Lung (tissue), 12 donors: ENCODE data around the gene C1orf198. TPM values are rescaled to one million over a fixed set of nuclear protein-coding genes. Genes with fewer than 3 reads are reported as not detected.

Experiments
- ATAC-seq: fragments of 200-7000 bp; cut with Tn5 transposase; one replicate; pipeline ENCODE4 v1.9.1; 2020; ENCODE audit warnings: moderate number of reproducible peaks; ENCODE audit not compliant: insufficient read depth, low FRiP score
- DNase-seq, 3 donors: peaks; one replicate each; pipeline ENCODE4 v3.0.0-alpha.2; 2013 to 2017
- H3K27ac ChIP-seq, 2 donors: one replicate each; pipeline ENCODE4 v1.5.1; 2013; ENCODE audit warnings: mild to moderate bottlenecking in 2 of 2, moderate library complexity in 2 of 2, control low read depth in 1 of 2, inconsistent platforms in 1 of 2, low read depth in 1 of 2, low read length in 1 of 2
- H3K27me3 ChIP-seq, 3 donors: one replicate each; pipeline ENCODE4 v1.5.1; 2013; ENCODE audit warnings: low read length in 2 of 3; ENCODE audit not compliant: control insufficient read depth in 3 of 3, insufficient read depth in 3 of 3
- H3K36me3 ChIP-seq, 4 donors: one replicate each; pipeline ENCODE4 v1.5.1; 2013; ENCODE audit warnings: low read length in 4 of 4, mild to moderate bottlenecking in 1 of 4, moderate library complexity in 1 of 4; ENCODE audit not compliant: control insufficient read depth in 4 of 4, insufficient read depth in 4 of 4
- H3K4me1 ChIP-seq, 5 donors: one replicate each; pipeline ENCODE4 v1.5.1; 2013; ENCODE audit warnings: low read length in 5 of 5, mild to moderate bottlenecking in 2 of 5, moderate library complexity in 1 of 5; ENCODE audit not compliant: control insufficient read depth in 5 of 5, insufficient read depth in 5 of 5
- H3K4me3 ChIP-seq: one replicate; pipeline ENCODE4 v1.5.1; 2013; ENCODE audit warnings: mild to moderate bottlenecking, control low read depth, moderate library complexity
- H3K9ac ChIP-seq, 2 donors: one replicate each; pipeline ENCODE4 v1.5.1; 2013; ENCODE audit warnings: low read length in 2 of 2, control low read depth in 1 of 2; ENCODE audit not compliant: insufficient read depth in 1 of 2
- H3K9me3 ChIP-seq, 4 donors: one replicate each; pipeline ENCODE4 v1.5.1; 2013; ENCODE audit warnings: low read length in 3 of 4, mild to moderate bottlenecking in 1 of 4, moderate library complexity in 1 of 4; ENCODE audit not compliant: control insufficient read depth in 4 of 4, insufficient read depth in 3 of 4
- WGBS, 2 donors: extraction: QIAGEN DNeasy Blood & Tissue Kit; methylation state at CpG; one replicate each; pipeline ENCODE4 v1.1.7; 2013; 5-methylcytosine and 5-hydroxymethylcytosine counted together
- polyA plus RNA-seq, 2 donors: library from polyadenylated mRNA; stranded (reverse); fragments of 200-250 nt; gene quantifications; one replicate each; pipeline ENCODE4 v1.2.1, GENCODE V29; 2013
- total RNA-seq, 2 donors: library from RNA; depleted of rRNA in 1 of 2; stranded (reverse); fragments of >200 nt in 1 of 2; gene quantifications; one replicate each; pipeline ENCODE4 v1.2.1, GENCODE V29; 2014 to 2021
- TF ChIP-seq, protein P1 (sequence below): IDR thresholded peaks from 2 replicates; pipeline ENCODE4 v1.5.1; 2012; ENCODE audit warnings: mild to moderate bottlenecking; ENCODE audit errors: control extremely low read depth, extremely low read depth
- donor health status: control.
- donor health status: control.
- donor health status: Bipolar disorder and iron deficiency.
- donor health status: healthy.
- donor health status: DM: yes; HTN: yes; CAD: no.

The C1orf198 gene
- total and polyA plus RNA-seq, 4 donors: 25.8 to 109 (median 49.7) TPM

DNA sequence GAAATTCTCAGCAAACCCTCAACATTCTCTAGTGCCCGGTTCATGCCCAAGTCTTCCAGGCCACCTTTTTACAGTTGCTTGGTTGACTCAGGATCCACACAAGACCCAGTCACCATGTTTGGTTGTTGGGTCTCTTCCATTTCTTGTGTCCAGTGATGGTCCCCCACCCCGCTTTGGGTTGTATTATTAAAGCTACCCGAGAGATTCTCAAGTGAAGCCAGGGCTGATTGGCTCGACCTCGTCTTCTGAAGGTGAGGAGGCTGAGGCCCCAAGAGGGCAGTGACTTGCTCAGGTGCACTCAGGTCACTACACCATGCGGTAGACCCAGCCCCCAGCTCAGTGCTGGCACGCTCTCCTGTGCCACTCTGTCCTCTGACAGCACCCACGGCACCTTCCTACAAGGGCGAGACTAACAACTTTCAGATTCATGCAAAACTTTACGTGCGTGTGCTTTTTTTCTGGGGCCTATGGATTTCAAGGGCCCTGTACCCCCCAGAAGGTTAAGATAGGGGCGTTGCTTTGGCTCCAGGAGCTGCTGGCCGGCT, 70.9 kb downstream of the C1orf198 start:
- WGBS, 2 donors: 77 to 83% methylated on average over 13 of the region's 13 CpGs
- Histone ChIP-seq H3K4me3 (no peak overlapping the region), H3K36me3 (no peaks in the 10 kb centered on the region), H3K27me3 (no peaks in the 10 kb centered on the region), H3K9me3 (no peaks in the 10 kb centered on the region), H3K27ac (no peak overlapping the region), H3K4me1 (peaks cover 0 to 14% (median 0%) of the 10 kb centered on the region in 5 donors), H3K9ac (no peak overlapping the region)
- TF ChIP-seq, protein P1, sequence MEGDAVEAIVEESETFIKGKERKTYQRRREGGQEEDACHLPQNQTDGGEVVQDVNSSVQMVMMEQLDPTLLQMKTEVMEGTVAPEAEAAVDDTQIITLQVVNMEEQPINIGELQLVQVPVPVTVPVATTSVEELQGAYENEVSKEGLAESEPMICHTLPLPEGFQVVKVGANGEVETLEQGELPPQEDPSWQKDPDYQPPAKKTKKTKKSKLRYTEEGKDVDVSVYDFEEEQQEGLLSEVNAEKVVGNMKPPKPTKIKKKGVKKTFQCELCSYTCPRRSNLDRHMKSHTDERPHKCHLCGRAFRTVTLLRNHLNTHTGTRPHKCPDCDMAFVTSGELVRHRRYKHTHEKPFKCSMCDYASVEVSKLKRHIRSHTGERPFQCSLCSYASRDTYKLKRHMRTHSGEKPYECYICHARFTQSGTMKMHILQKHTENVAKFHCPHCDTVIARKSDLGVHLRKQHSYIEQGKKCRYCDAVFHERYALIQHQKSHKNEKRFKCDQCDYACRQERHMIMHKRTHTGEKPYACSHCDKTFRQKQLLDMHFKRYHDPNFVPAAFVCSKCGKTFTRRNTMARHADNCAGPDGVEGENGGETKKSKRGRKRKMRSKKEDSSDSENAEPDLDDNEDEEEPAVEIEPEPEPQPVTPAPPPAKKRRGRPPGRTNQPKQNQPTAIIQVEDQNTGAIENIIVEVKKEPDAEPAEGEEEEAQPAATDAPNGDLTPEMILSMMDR: no peak
- ATAC-seq (no peak), DNase-seq (no peak)

DNA sequence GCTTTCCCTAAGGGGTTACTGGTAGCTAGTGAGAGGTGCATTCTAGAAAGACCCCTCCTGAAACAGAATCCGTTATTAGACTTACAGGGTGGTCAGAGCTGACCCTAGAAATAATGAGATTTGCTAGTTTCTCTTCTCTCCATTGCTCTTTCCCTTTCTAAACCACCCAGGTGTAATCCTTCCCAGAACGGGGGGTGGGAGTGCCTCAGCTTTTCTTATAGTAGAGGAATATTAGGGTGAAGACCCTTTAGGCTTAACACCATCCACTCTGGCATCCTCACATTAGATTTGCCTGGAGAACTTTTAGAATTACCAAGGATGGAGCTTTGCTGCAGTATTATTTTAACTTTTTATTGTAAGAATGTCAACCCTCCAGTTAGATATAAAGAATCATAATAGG, 71.7 kb downstream of the C1orf198 start:
- no peaks in the 10 kb centered on the region for H3K9me3 ChIP-seq
- no peaks in the 10 kb centered on the region for H3K36me3 ChIP-seq
- no peaks in the 10 kb centered on the region for H3K27me3 ChIP-seq
- 65 to 71% methylated on average over 2 of the region's 2 CpGs for WGBS, 2 donors
- no peak overlapping the region for H3K4me3 ChIP-seq
- ATAC-seq: no peak
- H3K9ac ChIP-seq: no peak overlapping the region
- DNase-seq: no peak
- peaks cover 0 to 14% (median 0%) of the 10 kb centered on the region in 5 donors for H3K4me1 ChIP-seq
- TF ChIP-seq, protein P1: no peak
- H3K27ac ChIP-seq: no peak overlapping the region

DNA sequence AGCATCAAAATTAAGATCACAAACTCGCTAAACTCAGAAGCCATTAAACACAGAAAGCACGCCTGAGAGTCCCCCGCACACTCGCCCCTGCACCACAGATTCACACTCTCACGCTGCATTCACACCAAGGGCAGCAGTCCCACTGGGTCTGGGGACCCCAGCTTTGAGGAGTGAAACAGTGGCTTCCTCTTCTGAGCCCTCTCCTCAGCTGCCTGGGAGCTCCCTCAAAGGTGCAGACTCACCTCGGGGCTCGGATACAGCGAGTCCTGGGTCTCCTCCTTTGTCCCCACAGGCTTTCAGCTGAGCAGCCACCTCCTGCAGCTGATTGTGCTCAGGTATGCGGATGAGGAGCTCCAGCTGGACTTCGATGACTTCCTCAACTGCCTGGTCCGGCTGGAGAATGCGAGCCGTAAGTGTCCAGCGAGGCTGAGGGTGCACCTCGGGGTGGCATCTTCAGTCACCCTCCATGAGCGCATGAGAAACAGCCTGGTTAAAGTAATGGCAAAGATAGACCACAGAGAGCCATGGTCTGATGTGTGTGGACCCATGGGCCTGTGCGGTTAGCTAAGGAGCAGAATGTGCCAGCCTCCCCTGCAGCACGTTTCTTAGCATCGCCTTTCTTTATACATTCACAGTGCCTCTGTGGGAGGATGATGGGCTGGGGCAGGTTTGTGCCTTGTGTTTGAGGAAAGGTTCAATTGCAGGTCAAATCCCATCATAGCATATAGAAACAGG, 73.3 kb downstream of the C1orf198 start:
- Histone ChIP-seq H3K9ac (no peak overlapping the region), H3K4me1 (peaks cover 0 to 14% (median 0%) of the 10 kb centered on the region in 5 donors), H3K4me3 (no peak overlapping the region), H3K9me3 (no peaks in the 10 kb centered on the region), H3K27me3 (no peaks in the 10 kb centered on the region), H3K36me3 (no peaks in the 10 kb centered on the region), H3K27ac (no peak overlapping the region)
- ATAC-seq (no peak), DNase-seq (no peak)
- 84 to 92% methylated on average over 19 of the region's 19 CpGs for WGBS, 2 donors
- TF ChIP-seq, protein P1: no peak
